GM18505 (cell line): ENCODE results near the gene DRAM2.
"Not testable (repeated sequence)": the region's sequence is repeated elsewhere in the genome, so short reads cannot be mapped to it uniquely, and the experiment has no call there.

Experiments used
- ATAC-seq: cut with Tn5 transposase; IDR thresholded peaks from one replicate; pipeline ENCODE4 v1.9.1; 2021; ENCODE audit not compliant: unreplicated experiment
- POLR2A ChIP-seq: IDR thresholded peaks from 4 replicates; pipeline ENCODE4 v1.6.1; 2011; ENCODE audit warnings: borderline replicate concordance; ENCODE audit not compliant: insufficient read depth, insufficient read length; ENCODE audit errors: extremely low read depth

The DRAM2 gene

DNA sequence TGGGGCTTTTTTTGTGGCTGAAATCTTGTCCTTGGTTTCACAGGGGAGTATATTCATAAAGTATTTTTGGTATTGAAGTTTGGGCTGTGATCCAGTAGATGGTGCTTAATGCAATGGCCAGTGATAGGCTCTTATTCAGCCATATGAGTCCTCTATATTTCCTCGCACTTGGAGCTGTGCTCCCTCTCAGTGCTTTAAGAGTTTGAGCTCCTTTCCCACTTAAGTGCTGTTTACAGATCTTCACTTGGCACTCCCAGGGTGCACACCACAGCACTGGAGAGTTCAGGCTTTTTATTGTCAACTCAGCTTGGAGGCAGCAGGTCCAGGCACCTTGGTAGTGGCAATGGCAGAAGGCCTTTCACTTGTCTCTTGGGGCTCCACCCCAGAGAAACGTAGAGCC lies 54.9 kb downstream of the DRAM2 start:
- TF ChIP-seq POLR2A, result no peak
- no peak for ATAC-seq

- no peak for TF ChIP-seq POLR2A
- no peak for ATAC-seq
These were observed 57.3 kb downstream of the DRAM2 start for GRCh38 chr1:111082421-111083203.

- not testable (repeated sequence) for ATAC-seq
These were observed 60.6 kb downstream of the DRAM2 start for GRCh38 chr1:111079329-111079728.

- ATAC-seq, result not testable (repeated sequence)
These were observed 62.6 kb downstream of the DRAM2 start for GRCh38 chr1:111077312-111077711.
